Measurements from ENCODE around the gene DAG1.
A peak's percentile ranks its signal among the peaks of the same experiment; 100 is the strongest.

Gene DAG1

DNA sequence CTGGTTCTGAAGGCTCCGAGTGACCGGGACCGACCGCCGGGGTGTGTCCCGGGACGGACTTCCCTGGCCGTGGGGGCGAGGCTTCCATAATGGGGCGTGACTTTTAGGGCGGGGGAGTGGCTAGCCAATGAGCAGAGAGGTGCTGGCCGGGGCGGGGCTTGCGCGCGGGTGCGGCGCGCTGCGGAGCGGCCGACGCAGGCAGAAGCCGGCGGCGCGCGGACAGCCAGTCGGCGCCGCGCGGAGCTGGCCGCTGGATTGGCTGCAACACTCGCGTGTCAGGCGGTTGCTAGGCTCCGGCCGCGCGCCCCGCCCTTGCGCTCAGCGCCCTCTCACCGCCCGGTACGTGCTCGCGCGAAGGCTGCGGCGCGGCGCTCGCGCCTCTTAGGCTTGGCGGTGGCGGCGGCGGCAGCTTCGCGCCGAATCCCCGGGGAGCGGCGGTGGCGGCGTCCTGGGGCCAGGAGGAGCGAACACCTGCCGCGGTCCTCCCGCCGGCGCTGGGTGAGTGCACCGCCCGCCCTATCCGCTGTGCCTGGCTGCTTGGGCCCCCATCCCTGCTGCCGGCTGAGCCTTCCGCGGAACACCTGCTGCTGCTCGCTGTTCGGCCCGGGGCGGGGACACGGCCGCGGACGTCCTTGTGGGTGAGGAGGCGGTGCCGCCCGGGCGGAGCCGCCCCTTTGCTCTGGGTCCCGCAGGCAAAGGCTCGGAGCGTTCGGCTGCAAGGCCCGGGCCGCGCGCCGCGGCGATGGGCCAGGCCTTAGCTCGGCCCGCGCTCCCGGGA lies at the start of gene DAG1:
Gene DAG1, plus strand, starts transcription at position 332 of the 778 bp plus-strand sequence. CDS start 40,268 bp downstream, outside the sequence.
- DNase-seq: peak; percentile 97

DNA sequence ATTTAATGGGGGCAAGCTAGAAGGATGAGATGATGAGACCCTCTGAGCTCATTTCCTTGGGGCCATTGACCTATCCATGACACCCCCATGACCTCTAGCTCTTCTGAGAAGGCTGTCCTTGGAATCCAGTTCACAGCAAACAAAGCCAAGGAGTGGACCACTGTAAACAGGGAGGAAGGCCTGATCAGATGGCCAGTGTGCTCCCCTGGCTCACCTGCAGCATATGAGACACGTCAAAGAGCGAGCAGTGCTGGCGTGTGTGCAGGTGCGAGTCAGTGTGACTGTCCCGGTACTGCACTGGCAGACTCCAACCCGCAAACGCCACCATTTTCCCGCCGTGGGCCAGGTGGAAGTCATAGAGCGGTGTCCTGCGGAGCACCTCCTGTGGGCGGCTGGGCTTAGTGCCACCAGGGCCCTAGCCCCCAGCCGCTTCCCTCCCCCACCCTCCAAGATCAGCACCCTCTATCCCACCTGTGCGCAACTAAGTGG lies 48.1 kb upstream of the DAG1 start:
- no peak for DNase-seq

- DNase-seq: no peak
Measured at GRCh38 chr3:49422379-49423248, 47.5 kb upstream of the DAG1 start, which contains the start of gene AMT. AMT (minus strand) TSS chr3:49422473; CDS start chr3:49422450, 23 bp downstream.

- no peak for DNase-seq
Measured at GRCh38 chr3:49424816-49425215, 45.3 kb upstream of the DAG1 start.

DNA sequence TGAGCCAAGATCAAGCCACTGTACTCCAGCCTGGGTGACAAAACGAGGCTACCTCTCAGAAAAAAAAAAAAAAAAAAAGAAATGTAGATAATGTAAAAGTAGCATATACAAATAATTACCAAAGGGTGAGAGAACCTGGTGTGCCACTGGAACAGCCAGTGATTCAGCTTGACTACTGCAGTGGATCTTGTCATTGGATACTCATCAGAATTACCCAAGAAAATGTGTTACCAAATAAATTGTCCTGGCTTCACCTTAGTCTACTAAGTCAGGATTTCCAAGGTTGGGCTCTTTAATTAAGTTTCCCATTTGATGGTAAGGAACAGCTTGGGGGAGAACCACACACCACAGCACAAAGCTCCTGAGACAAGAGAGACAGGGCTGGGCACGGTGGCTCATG lies 42.5 kb upstream of the DAG1 start:
- DNase-seq: no peak

DNA sequence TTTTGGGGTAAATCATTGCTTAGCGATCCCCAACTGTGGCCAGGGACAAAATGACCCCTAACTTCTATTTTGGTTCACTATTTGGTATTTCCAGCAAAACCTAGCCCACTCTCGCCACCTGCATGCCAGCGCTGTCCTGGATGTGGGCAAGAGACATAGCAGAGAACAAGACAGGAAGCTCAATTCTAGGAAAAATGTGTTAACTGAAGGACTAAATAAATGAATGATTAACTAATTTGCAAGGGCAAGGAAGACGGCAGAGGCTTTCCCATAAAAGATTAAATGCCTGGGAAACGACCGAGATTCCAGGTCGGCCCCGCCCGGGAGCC lies 41.4 kb upstream of the DAG1 start:
- DNase-seq: no peak

GRCh38 chr3:49434731-49435130 lies 35.3 kb upstream of the DAG1 start:
- no peak for DNase-seq

- DNase-seq: no peak
Measured at GRCh38 chr3:49445391-49445790, 24.7 kb upstream of the DAG1 start.

DNA sequence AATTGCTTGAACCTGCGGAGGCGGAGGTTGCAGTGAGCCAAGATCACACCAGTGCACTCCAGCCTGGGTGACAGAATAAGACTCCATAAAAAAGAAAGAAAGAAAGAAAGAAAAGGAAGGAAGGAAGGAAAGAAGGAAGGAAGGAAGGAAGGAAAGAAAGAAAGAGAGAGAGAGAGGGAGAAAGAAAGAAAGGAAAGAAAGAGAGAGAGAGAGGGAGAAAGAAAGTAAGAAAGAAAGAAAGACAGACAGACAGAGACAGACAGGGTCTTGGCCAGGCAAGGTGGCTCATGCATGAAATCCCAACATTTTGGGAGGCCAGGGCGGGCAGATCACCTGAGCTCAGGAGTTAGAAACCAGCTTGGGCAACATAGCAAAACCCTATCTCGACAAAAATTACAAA lies 16.4 kb upstream of the DAG1 start:
- DNase-seq: no peak

- no peak for DNase-seq
Measured at GRCh38 chr3:49454458-49454857, 15.6 kb upstream of the DAG1 start.

DNA sequence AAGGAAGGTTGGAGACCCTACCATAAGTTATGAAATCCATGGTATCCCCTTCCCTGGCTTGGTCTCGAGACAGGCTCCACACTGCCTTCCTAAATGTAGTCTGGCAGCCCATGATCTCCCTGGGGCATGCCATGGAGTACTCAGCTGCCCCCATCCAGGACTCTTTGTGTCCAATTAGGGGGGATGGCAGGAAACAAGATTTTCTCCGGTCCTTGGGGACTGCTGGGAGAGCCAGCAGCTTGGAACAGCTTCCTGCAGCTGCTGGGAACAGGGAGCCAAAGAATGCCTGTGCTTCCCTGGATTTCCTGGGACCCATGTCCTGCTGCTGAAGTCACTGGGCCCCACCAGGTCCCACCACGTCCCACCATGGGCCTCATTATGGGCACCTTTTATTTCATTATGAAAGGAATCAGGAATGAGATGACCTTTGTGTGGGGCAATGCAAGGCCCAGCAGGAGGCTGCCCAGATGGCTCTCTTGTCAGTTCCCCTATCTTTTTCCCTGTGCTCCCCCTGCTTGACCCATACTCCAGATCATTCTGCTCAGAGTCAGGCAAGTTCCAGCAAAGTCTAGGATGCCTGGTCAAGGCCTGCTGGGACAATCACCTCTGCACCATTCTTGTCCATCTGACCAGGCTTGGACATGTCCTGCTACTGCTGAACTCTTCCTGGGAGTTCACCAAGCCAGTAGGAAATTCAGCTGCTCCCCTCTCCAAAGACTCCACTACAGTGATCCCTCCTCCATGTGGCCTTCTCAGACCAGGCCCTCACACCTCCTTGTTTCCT lies 15.0 kb upstream of the DAG1 start:
- DNase-seq: no peak

- no peak for DNase-seq
Measured at GRCh38 chr3:49456466-49456865, 13.6 kb upstream of the DAG1 start.

- no peak for DNase-seq
Measured at GRCh38 chr3:49460188-49460890, 9.7 kb upstream of the DAG1 start.

DNA sequence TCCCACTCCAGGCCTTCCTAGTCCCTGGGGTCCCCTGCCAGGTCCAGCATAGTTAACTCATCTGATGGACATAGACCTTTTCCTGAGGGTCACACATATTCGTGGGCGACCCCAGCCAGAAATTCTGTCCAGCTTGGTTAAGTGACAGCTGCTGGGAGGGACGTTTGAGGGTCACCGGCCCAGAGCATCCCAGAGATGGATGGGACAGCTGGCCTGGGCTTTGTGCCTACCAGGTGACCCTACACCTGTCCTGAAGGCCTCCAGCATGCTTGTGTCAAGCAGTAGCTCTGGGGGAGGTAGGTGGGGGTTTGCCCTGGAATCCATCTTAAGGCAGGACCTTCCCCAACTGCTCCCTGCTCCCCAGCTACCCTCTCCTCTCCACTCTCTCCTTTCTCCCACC lies 9.1 kb upstream of the DAG1 start:
- no peak for DNase-seq

DNA sequence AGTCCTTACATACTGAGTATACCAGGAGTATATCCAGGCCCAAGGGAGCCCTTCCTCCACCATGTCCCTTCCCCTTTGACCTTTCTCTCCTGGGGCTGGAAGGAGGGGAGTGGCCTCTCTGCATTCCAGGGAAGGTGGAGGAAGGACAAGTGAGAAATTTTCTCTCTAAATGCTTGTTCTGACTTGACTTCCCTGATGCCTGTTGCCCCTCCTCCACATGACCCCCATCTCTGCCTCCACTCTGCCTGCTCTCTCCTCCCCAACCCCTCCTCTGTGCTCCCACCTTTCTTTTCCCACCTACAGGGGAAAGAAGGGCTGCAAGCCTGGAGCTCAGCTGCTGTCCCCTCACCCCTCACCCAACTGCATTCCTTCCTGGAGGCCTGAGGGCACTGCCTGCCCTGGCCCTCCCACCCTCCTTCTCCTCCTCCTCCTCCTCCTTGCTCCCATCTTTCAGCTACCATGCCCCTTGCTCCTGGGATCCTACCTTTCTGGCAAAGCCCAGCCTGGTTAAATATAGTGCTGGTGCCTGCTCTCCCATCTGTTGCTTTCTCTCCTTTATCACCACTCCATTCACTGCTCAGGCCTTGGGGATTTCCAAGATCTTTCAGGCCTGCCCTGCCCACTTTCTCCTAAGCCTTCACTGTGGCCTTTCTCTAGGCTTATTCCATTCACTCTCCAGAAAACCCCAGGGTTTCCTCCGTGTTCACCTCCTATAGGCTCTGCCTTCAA lies 8.5 kb upstream of the DAG1 start:
- DNase-seq: no peak

DNA sequence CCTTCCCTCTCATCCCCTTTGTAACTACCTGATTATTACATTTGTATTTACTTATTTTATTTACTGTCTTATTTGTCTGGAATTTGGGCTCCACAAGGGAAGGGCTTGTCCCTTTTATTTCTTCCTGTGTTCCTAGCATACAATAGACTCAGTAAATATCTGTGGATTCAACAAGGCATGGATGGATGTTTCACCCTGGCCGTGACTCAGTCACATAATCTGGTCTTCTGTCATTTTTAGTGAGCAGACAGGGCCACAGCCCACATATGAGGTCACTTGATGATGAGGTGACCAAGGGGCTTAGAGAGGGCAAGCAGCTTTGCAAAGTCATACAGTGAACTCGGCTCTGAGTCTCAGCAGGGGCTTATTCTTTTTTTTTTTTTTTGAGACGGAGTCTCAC lies 7.8 kb upstream of the DAG1 start:
- DNase-seq: no peak

GRCh38 chr3:49465270-49466034 lies 4.6 kb upstream of the DAG1 start:
- DNase-seq: no peak

DNA sequence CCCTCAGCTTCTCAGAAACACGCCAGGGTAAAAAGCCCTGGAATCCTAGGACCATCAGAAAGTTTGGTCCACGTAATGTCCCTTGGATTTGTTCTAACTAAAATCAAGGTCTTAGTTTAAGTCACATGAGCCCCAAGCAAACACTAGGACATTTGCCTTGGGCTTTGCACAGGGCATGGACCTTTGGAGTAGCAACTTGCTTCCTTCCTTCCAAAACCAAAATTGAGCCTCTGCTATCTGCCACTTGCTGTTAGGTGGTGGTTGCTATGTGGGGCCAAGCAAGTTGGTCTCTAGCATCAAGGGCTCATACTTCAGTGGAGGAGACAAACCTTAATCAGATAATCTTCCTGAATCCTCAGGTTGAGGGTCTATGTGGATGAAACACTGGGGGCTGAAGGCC lies 4.0 kb upstream of the DAG1 start:
- no peak for DNase-seq

DNA sequence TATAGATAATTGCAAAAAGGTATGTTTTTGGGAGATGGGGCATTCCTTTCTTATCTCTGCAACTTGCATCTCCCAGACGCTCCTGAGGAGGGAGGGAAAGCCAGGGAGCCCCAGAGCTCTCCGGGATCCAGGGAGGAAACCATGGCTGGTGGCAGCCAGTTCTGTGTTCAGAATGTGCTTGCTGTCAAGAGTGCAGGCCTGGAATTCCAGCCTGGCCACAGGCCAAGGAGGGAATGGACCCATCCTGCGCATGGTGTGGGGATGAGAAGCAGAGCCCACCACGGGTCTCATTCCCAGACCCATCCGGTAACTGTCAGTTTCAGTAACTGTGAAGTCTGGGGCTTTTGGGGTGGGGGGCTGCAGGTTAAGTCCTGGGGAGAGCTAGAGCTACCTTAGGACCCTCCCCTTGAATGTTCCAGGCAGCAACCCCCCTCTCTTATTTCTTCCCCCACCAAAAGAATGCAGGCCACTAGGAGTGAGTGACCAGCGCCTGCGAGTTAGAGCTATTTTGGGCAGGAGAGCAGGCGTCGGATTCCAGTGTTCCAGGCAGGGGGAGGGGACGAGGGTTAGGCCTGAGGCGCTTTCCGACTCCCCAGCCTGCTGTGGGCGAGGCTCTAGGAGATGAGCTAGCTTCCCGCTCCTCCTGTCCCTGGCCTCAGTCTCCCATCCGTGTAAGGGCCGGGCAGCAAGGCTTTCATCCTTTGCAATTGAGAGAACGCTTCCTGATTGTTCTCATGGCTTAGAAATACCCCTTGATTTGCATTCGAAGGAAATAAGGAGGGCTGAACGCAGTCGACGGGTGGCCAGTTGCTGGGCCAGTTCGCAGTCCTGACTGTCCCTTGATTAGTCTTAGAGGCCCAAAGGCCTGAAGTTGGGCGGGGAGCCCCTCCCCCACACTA lies 781 bp upstream of the DAG1 start:
- no peak for DNase-seq
